WTC11 (cell line): Measurements from ENCODE around the gene ZNF22. TPM values are rescaled to one million over a fixed set of nuclear protein-coding genes. Genes with fewer than 3 reads are reported as not detected.
A peak's percentile ranks its signal among the peaks of the same experiment; 100 is the strongest.

Experiments used
- ATAC-seq: fragments of 200-7000 bp; cut with Tn5 transposase; 2 replicates; pipeline ENCODE4 v1.10.0; 2021; ENCODE audit warnings: mild to moderate bottlenecking, moderate library complexity
- CTCF ChIA-PET: fragments of 300-600 bp; sonication (Branson Sonifier 250); formaldehyde crosslinking; loops from one replicate; lab custom pipeline; 2021; ENCODE audit warnings: antibody characterized with exemption; lab: Charles Lee
- POLR2A ChIA-PET: fragments of 350-600 bp; sonication (Branson Sonifier 250); formaldehyde crosslinking; loops from one replicate; lab custom pipeline; 2021; ENCODE audit warnings: antibody characterized with exemption; lab: Charles Lee
- DNase-seq: peaks from one replicate; pipeline ENCODE4 v3.0.0; 2021; ENCODE audit warnings: low spot score
- H3K27ac Mint-ChIP-seq: 2 replicates; pipeline ENCODE4 v1.8.0; 2021; ENCODE audit warnings: mixed read lengths
- H3K27me3 Mint-ChIP-seq: 2 replicates; pipeline ENCODE4 v1.8.0; 2021; ENCODE audit warnings: low read depth, mild to moderate bottlenecking, moderate library complexity, mixed read lengths
- H3K36me3 Mint-ChIP-seq: 2 replicates; pipeline ENCODE4 v1.8.0; 2021; ENCODE audit warnings: mixed read lengths
- H3K4me1 Mint-ChIP-seq: 2 replicates; pipeline ENCODE4 v1.8.0; 2022; ENCODE audit warnings: mixed read lengths
- H3K4me3 Mint-ChIP-seq: 2 replicates; pipeline ENCODE4 v1.8.0; 2021; ENCODE audit warnings: mild to moderate bottlenecking, moderate library complexity, mixed read lengths
- H3K9me3 Mint-ChIP-seq: 2 replicates; pipeline ENCODE4 v1.8.0; 2021; ENCODE audit warnings: mixed read lengths
- CREM ChIP-seq: sonication (generic); formaldehyde crosslinking; IDR thresholded peaks from 2 replicates; pipeline ENCODE4 v1.8.1; 2022; ENCODE audit warnings: mild to moderate bottlenecking, missing genetic modification reagents, moderate library complexity
- FOXJ3 ChIP-seq: sonication (generic); formaldehyde crosslinking; IDR thresholded peaks from 2 replicates; pipeline ENCODE4 v1.9.0; 2021; ENCODE audit warnings: missing genetic modification reagents, mild to moderate bottlenecking, borderline replicate concordance
- IRF2 ChIP-seq: sonication (generic); formaldehyde crosslinking; IDR thresholded peaks from 2 replicates; pipeline ENCODE4 v1.8.0; 2022; ENCODE audit warnings: low read depth, missing genetic modification reagents, borderline replicate concordance
- JUN ChIP-seq: sonication (generic); formaldehyde crosslinking; IDR thresholded peaks from 2 replicates; pipeline ENCODE4 v1.8.0; 2023; ENCODE audit warnings: mild to moderate bottlenecking, missing genetic modification reagents
- PRRX2 ChIP-seq: fragments of 250-450 bp; sonication (Bioruptor Pico); IDR thresholded peaks from 2 replicates; pipeline ENCODE4 v1.8.0; 2021; ENCODE audit warnings: mild to moderate bottlenecking
- SMAD4 ChIP-seq: sonication (generic); formaldehyde crosslinking; IDR thresholded peaks from 2 replicates; pipeline ENCODE4 v1.8.0; 2022; ENCODE audit warnings: mild to moderate bottlenecking, missing genetic modification reagents
- SP1 ChIP-seq: sonication (generic); formaldehyde crosslinking; conservative IDR thresholded peaks from 2 replicates; pipeline ENCODE4 v1.8.1; 2022; ENCODE audit warnings: missing genetic modification reagents
- ZBTB21 ChIP-seq: sonication (generic); formaldehyde crosslinking; IDR thresholded peaks from 2 replicates; pipeline ENCODE4 v1.8.1; 2023; ENCODE audit warnings: mild to moderate bottlenecking, missing genetic modification reagents, borderline replicate concordance
- ZNF671 ChIP-seq: fragments of 250-450 bp; sonication (Bioruptor Pico); IDR thresholded peaks from 2 replicates; pipeline ENCODE4 v1.8.0; 2021; ENCODE audit warnings: mild to moderate bottlenecking
- total RNA-seq: library from RNA; stranded (reverse); gene quantifications from 3 replicates; pipeline ENCODE4 v1.2.3, GENCODE V29; 2021
- TF ChIP-seq, protein P1 (sequence below): sonication (generic); formaldehyde crosslinking; IDR thresholded peaks from 2 replicates; pipeline ENCODE4 v1.8.1; 2023; ENCODE audit warnings: mild to moderate bottlenecking, moderate library complexity, missing genetic modification reagents
- TF ChIP-seq, protein P2 (sequence below): sonication (generic); formaldehyde crosslinking; IDR thresholded peaks from 2 replicates; pipeline ENCODE4 v1.8.1; 2022; ENCODE audit warnings: mild to moderate bottlenecking, moderate library complexity, missing genetic modification reagents
- TF ChIP-seq, protein P3 (sequence below): sonication (generic); formaldehyde crosslinking; IDR thresholded peaks from 2 replicates; pipeline ENCODE4 v1.8.1; 2022; ENCODE audit warnings: low read depth, mild to moderate bottlenecking, moderate library complexity, missing genetic modification reagents, borderline replicate concordance
- TF ChIP-seq, protein P4 (sequence below): sonication (generic); formaldehyde crosslinking; IDR thresholded peaks from 2 replicates; pipeline ENCODE4 v1.8.0; 2022; ENCODE audit warnings: mild to moderate bottlenecking, missing genetic modification reagents
- TF ChIP-seq, protein P5 (sequence below): fragments of 200-600 bp; IDR thresholded peaks from 2 replicates; pipeline ENCODE4 v1.8.0; 2022; ENCODE audit warnings: antibody characterized with exemption

Gene ZNF22
- total RNA-seq, 1 experiment from 2014 or later, result 31.0 TPM

DNA sequence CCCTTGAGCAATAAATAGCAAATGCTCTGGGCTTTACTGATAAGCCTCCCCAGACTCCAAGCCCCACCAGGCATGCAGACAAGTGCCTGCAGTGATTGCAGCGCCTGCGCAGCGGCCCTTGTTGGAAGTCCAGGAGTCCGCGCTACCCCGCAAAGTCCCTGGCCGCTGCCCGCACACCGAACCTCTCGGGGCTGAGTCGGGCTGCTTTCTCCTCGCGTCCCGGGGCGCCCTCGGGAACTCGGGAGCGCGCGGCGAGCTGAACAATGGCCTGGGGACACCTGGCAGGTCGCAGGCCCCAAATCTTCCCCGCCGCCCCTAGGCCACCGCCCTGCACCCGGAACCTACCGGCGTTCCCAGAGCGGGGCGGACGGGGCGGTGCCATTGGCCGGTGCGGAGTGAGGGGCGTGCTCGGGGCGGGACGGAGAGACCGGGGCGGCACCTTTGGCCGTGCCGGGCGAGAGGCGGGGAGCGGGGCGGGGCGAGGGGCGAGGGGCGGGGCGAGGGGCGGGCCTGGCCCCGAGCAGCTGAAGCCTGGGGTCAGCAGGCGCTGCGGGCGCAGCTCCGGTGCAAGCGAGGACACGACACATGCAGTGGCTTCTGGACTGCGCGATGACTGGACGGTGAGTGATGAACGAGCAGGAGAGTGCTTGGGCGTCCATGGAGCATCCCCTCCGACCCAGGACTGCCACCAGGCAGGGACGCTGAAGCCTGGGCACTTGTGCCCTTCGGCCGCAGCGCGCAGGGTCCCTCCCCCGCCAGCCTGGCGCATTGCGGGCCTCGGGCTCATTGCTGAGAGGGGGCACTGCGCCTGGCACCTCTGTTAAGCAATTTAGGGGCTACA, 41.3 kb upstream of the ZNF22 start, which contains the start of gene RASSF4 (continued):
- 0 out of 2 replicates have a peak, but pooled peaks have one; percentile 22 for TF ChIP-seq ZBTB21 (CRISPR knock-in tag)
- TF ChIP-seq, protein P1, sequence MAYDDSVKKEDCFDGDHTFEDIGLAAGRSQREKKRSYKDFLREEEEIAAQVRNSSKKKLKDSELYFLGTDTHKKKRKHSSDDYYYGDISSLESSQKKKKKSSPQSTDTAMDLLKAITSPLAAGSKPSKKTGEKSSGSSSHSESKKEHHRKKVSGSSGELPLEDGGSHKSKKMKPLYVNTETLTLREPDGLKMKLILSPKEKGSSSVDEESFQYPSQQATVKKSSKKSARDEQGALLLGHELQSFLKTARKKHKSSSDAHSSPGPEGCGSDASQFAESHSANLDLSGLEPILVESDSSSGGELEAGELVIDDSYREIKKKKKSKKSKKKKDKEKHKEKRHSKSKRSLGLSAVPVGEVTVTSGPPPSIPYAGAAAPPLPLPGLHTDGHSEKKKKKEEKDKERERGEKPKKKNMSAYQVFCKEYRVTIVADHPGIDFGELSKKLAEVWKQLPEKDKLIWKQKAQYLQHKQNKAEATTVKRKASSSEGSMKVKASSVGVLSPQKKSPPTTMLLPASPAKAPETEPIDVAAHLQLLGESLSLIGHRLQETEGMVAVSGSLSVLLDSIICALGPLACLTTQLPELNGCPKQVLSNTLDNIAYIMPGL, result no peak
- TF ChIP-seq, protein P2, sequence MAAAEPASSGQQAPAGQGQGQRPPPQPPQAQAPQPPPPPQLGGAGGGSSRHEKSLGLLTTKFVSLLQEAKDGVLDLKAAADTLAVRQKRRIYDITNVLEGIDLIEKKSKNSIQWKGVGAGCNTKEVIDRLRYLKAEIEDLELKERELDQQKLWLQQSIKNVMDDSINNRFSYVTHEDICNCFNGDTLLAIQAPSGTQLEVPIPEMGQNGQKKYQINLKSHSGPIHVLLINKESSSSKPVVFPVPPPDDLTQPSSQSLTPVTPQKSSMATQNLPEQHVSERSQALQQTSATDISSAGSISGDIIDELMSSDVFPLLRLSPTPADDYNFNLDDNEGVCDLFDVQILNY (CRISPR knock-in tag), result 0 out of 2 replicates have a peak, but pooled peaks have one; percentile 9
- TF ChIP-seq JUN (CRISPR knock-in tag), result no peak
- no peak for TF ChIP-seq IRF2 (CRISPR knock-in tag)
- TF ChIP-seq, protein P3, sequence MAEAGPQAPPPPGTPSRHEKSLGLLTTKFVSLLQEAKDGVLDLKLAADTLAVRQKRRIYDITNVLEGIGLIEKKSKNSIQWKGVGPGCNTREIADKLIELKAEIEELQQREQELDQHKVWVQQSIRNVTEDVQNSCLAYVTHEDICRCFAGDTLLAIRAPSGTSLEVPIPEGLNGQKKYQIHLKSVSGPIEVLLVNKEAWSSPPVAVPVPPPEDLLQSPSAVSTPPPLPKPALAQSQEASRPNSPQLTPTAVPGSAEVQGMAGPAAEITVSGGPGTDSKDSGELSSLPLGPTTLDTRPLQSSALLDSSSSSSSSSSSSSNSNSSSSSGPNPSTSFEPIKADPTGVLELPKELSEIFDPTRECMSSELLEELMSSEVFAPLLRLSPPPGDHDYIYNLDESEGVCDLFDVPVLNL (CRISPR knock-in tag), result no peak
- TF ChIP-seq, protein P4, sequence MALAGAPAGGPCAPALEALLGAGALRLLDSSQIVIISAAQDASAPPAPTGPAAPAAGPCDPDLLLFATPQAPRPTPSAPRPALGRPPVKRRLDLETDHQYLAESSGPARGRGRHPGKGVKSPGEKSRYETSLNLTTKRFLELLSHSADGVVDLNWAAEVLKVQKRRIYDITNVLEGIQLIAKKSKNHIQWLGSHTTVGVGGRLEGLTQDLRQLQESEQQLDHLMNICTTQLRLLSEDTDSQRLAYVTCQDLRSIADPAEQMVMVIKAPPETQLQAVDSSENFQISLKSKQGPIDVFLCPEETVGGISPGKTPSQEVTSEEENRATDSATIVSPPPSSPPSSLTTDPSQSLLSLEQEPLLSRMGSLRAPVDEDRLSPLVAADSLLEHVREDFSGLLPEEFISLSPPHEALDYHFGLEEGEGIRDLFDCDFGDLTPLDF, result 0 out of 2 replicates have a peak, but pooled peaks have one; percentile 5
- TF ChIP-seq CREM, result no peak
- no peak for TF ChIP-seq PRRX2
- TF ChIP-seq, protein P5, sequence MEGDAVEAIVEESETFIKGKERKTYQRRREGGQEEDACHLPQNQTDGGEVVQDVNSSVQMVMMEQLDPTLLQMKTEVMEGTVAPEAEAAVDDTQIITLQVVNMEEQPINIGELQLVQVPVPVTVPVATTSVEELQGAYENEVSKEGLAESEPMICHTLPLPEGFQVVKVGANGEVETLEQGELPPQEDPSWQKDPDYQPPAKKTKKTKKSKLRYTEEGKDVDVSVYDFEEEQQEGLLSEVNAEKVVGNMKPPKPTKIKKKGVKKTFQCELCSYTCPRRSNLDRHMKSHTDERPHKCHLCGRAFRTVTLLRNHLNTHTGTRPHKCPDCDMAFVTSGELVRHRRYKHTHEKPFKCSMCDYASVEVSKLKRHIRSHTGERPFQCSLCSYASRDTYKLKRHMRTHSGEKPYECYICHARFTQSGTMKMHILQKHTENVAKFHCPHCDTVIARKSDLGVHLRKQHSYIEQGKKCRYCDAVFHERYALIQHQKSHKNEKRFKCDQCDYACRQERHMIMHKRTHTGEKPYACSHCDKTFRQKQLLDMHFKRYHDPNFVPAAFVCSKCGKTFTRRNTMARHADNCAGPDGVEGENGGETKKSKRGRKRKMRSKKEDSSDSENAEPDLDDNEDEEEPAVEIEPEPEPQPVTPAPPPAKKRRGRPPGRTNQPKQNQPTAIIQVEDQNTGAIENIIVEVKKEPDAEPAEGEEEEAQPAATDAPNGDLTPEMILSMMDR, result no peak
- TF ChIP-seq SP1, result peak; percentile 78

DNA sequence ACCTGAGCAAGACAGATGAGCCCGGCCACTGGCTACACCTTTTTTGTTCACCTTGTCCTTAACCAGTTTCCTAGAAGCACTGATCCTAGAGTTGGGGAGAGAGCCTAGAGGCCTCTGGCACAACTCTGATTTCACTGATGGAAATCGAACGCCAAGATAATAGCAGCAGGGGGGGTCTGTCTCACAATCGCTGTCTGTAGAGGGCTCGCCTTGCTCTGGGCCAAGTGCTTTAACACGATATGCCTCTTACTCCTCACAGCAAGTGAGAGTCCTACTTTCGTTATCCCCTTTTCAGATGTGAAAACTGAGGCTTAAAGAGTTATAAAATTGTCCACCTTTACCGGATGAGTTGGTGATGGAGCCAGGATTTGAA, 40.6 kb upstream of the ZNF22 start:
- ATAC-seq, result peak; percentile 1

More for the DNA sequence above, 40.6 kb upstream of the ZNF22 start:
- no peak for TF ChIP-seq SMAD4 (CRISPR knock-in tag)
- TF ChIP-seq, protein P4, result no peak
- TF ChIP-seq, protein P1, result no peak
- no peak for TF ChIP-seq ZNF671 (CRISPR knock-in tag)
- TF ChIP-seq FOXJ3 (CRISPR knock-in tag), result no peak
- no peak for TF ChIP-seq ZBTB21 (CRISPR knock-in tag)
- Mint-ChIP-seq H3K4me1 (peaks cover 62% of the 10 kb centered on the region), H3K9me3 (peaks cover 5% of the 10 kb centered on the region; the same call in 1 of the 2 replicates), H3K36me3 (peaks cover 9% of the 10 kb centered on the region), H3K27ac (no peak overlapping the region), H3K4me3 (peak overlapping the region; percentile 67), H3K27me3 (peaks cover 10% of the 10 kb centered on the region)
- no peak for DNase-seq
- CTCF ChIA-PET, result interaction anchor here (1.0 to 7.3 kb wide), 5 partner anchors 10 to 81 kb away, joined by 3 to 74 read pairs (median 3); no protein-coding TSS in a partner anchor
- POLR2A ChIA-PET, result no interaction called here
